Smooth muscle cell (in vitro differentiated cells): Measurements from ENCODE around the gene CDH22. TPM values are rescaled to one million over a fixed set of nuclear protein-coding genes. Genes with fewer than 3 reads are reported as not detected.

ENCODE experiments used
- DNase-seq: peaks from one replicate; lab custom pipeline; 2025; ENCODE audit not compliant: unreplicated experiment; lab: John Stamatoyannopoulos, UW
- H2AFZ ChIP-seq: fragments of 200-600 bp; sonication (generic); 2 replicates; pipeline ENCODE4 v1.6.0; 2016; ENCODE audit warnings: antibody characterized with exemption, low read depth, mild to moderate bottlenecking
- H3F3A ChIP-seq: fragments of 200-600 bp; sonication (generic); 2 replicates; pipeline ENCODE4 v1.6.0; 2017; ENCODE audit warnings: antibody characterized with exemption, low read depth
- H3K27ac ChIP-seq: fragments of 200-600 bp; sonication (generic); 2 replicates; pipeline ENCODE4 v1.5.1; 2016; ENCODE audit warnings: low read depth, mild to moderate bottlenecking
- H3K27me3 ChIP-seq: fragments of 200-600 bp; sonication (generic); 2 replicates; pipeline ENCODE4 v1.6.1; 2016; ENCODE audit warnings: low read depth, mild to moderate bottlenecking
- H3K36me3 ChIP-seq: fragments of 200-600 bp; sonication (generic); 2 replicates; pipeline ENCODE4 v1.5.1; 2016; ENCODE audit warnings: low read depth
- H3K4me1 ChIP-seq: fragments of 200-600 bp; sonication (generic); 2 replicates; pipeline ENCODE4 v1.5.1; 2016; ENCODE audit warnings: low read depth
- H3K4me2 ChIP-seq: fragments of 200-600 bp; sonication (generic); 2 replicates; pipeline ENCODE4 v1.6.0; 2016; ENCODE audit warnings: mild to moderate bottlenecking
- H3K4me3 ChIP-seq: fragments of 200-600 bp; sonication (generic); 2 replicates; pipeline ENCODE4 v1.5.1; 2016; ENCODE audit warnings: mild to moderate bottlenecking
- H3K79me2 ChIP-seq: fragments of 200-600 bp; sonication (generic); 2 replicates; pipeline ENCODE4 v1.6.0; 2016; ENCODE audit warnings: low read depth, mild to moderate bottlenecking
- H3K9ac ChIP-seq: fragments of 200-600 bp; sonication (generic); 2 replicates; pipeline ENCODE4 v1.6.0; 2016; ENCODE audit warnings: low read depth
- H3K9me3 ChIP-seq: fragments of 200-600 bp; sonication (generic); replicated peaks from 2 replicates; pipeline ENCODE4 v1.5.1; 2016; ENCODE audit warnings: low read depth
- H4K20me1 ChIP-seq: fragments of 200-600 bp; sonication (generic); 2 replicates; pipeline ENCODE4 v1.6.0; 2016; ENCODE audit warnings: low read depth
- CTCF ChIP-seq: fragments of 200-600 bp; sonication (generic); IDR thresholded peaks from 2 replicates; pipeline ENCODE4 v1.5.1; 2017; ENCODE audit warnings: borderline replicate concordance, mild to moderate bottlenecking, antibody characterized with exemption; ENCODE audit not compliant: insufficient read depth, poor library complexity, severe bottlenecking
- whole genome bisulfite sequencing: methylation state at CpG from one replicate; pipeline ENCODE4 v1.1.7; 2016; ENCODE audit warnings: low lambda C conversion rate; 5-methylcytosine and 5-hydroxymethylcytosine counted together
- polyA plus RNA-seq: library from polyadenylated mRNA; unstranded; fragments of >200 nt; fragmentation: Nextera tagmentation; extraction: Ambion mirVana; gene quantifications from 2 replicates; pipeline ENCODE4 v1.2.1, GENCODE V29; 2016
- total RNA-seq: library from RNA; depleted of rRNA; stranded (reverse); fragments of >200 nt; gene quantifications from 2 replicates; pipeline ENCODE4 v1.2.3, GENCODE V29; 2014

The CDH22 gene
- total and polyA plus RNA-seq, 2 experiments from 2014 or later, result not detected

- DNase-seq, result no peak
- H3K27me3 ChIP-seq, result peaks cover 7% of the 10 kb centered on the region
- H3K4me2 ChIP-seq, result no peak overlapping the region
- H3K4me3 ChIP-seq, result no peak overlapping the region
- no peaks in the 10 kb centered on the region for H3K79me2 ChIP-seq
- no peak for TF ChIP-seq CTCF
- no peak overlapping the region for H3K27ac ChIP-seq
- no peaks in the 10 kb centered on the region for H4K20me1 ChIP-seq
- no peaks in the 10 kb centered on the region for H3K36me3 ChIP-seq
- no peaks in the 10 kb centered on the region for H3K4me1 ChIP-seq
- no peaks in the 10 kb centered on the region for H3F3A ChIP-seq
- no peaks in the 10 kb centered on the region for H3K9me3 ChIP-seq
- WGBS, result 74% methylated on average over 16 of the region's 18 CpGs
- H2AFZ ChIP-seq, result no peak overlapping the region
- H3K9ac ChIP-seq, result no peak overlapping the region
These were observed 119.3 kb downstream of the CDH22 start for GRCh38 chr20:46188866-46189541.

GRCh38 chr20:46186210-46186609, 122.1 kb downstream of the CDH22 start:
- H3K27ac ChIP-seq, result no peak overlapping the region
- H2AFZ ChIP-seq, result no peak overlapping the region
- H3K4me2 ChIP-seq, result no peak overlapping the region
- no peaks in the 10 kb centered on the region for H4K20me1 ChIP-seq
- no peaks in the 10 kb centered on the region for H3F3A ChIP-seq
- H3K4me3 ChIP-seq, result no peak overlapping the region
- H3K36me3 ChIP-seq, result no peaks in the 10 kb centered on the region
- no peak for TF ChIP-seq CTCF
- H3K79me2 ChIP-seq, result no peaks in the 10 kb centered on the region
- 79% methylated on average over 5 of the region's 5 CpGs for WGBS
- H3K9ac ChIP-seq, result no peak overlapping the region
- H3K4me1 ChIP-seq, result no peaks in the 10 kb centered on the region
- no peak for DNase-seq
- H3K27me3 ChIP-seq, result peaks cover 14% of the 10 kb centered on the region
- H3K9me3 ChIP-seq, result no peaks in the 10 kb centered on the region

GRCh38 chr20:46185353-46185752, 122.9 kb downstream of the CDH22 start:
- WGBS, result 89% methylated on average over 3 of the region's 3 CpGs
- H4K20me1 ChIP-seq, result no peaks in the 10 kb centered on the region
- peaks cover 23% of the 10 kb centered on the region for H3K27me3 ChIP-seq
- H3K9ac ChIP-seq, result no peak overlapping the region
- H3K9me3 ChIP-seq, result no peaks in the 10 kb centered on the region
- no peaks in the 10 kb centered on the region for H3K4me1 ChIP-seq
- TF ChIP-seq CTCF, result no peak
- no peaks in the 10 kb centered on the region for H3F3A ChIP-seq
- H3K79me2 ChIP-seq, result no peaks in the 10 kb centered on the region
- H2AFZ ChIP-seq, result no peak overlapping the region
- no peaks in the 10 kb centered on the region for H3K36me3 ChIP-seq
- DNase-seq, result no peak
- H3K4me3 ChIP-seq, result no peak overlapping the region
- H3K27ac ChIP-seq, result no peak overlapping the region
- no peak overlapping the region for H3K4me2 ChIP-seq

GRCh38 chr20:46183768-46184167, 124.5 kb downstream of the CDH22 start:
- Histone ChIP-seq H3K27me3 (peaks cover 26% of the 10 kb centered on the region), H3K9ac (no peak overlapping the region), H3K4me2 (no peak overlapping the region), H3F3A (no peaks in the 10 kb centered on the region), H3K79me2 (no peaks in the 10 kb centered on the region), H3K9me3 (no peaks in the 10 kb centered on the region), H4K20me1 (no peaks in the 10 kb centered on the region), H3K4me3 (no peak overlapping the region), H2AFZ (no peak overlapping the region), H3K4me1 (no peaks in the 10 kb centered on the region), H3K27ac (no peak overlapping the region), H3K36me3 (no peaks in the 10 kb centered on the region)
- WGBS, result 79% methylated on average over 5 of the region's 5 CpGs
- TF ChIP-seq CTCF, result no peak
- no peak for DNase-seq
